HCT116 (cell line): ENCODE measurements around the gene LCAT.

Source experiments
- ATF3 ChIP-seq: IDR thresholded peaks from 2 replicates; pipeline ENCODE4 v1.6.1; 2012
- CTCF ChIP-seq, 3 experiments: fragments of 200-600 bp in 1 of 3; sonication (generic) in 1 of 3; IDR thresholded peaks in 2 of 3; conservative IDR thresholded peaks in 1 of 3; 2 replicates each; pipeline ENCODE4 v1.5.1; 2012 to 2017; ENCODE audit warnings: low read depth in 2 of 3, low read length in 2 of 3, antibody characterized with exemption in 1 of 3, borderline replicate concordance in 1 of 3, control low read depth in 1 of 3, mild to moderate bottlenecking in 1 of 3, mixed read lengths in 1 of 3, mixed run types in 1 of 3, moderate library complexity in 1 of 3; ENCODE audit not compliant: insufficient read depth in 1 of 3
- EZH2 ChIP-seq: fragments of 200-600 bp; sonication (generic); IDR thresholded peaks from 2 replicates; pipeline ENCODE4 v1.6.1; 2017; ENCODE audit warnings: antibody characterized with exemption, mixed run types
- POLR2A ChIP-seq: IDR thresholded peaks from 2 replicates; pipeline ENCODE4 v1.7.0; 2011; ENCODE audit warnings: borderline replicate concordance; ENCODE audit not compliant: insufficient read depth, insufficient read length; ENCODE audit errors: extremely low read depth
- POLR2AphosphoS5 ChIP-seq: IDR thresholded peaks from 2 replicates; pipeline ENCODE4 v1.6.1; 2011; ENCODE audit warnings: mild to moderate bottlenecking, low read depth, low read length, moderate library complexity
- RAD21 ChIP-seq: IDR thresholded peaks from 2 replicates; pipeline ENCODE4 v1.6.1; 2012; ENCODE audit warnings: low read depth, mild to moderate bottlenecking
- REST ChIP-seq: IDR thresholded peaks from 2 replicates; pipeline ENCODE4 v1.6.1; 2012; ENCODE audit warnings: low read depth
- ZBTB33 ChIP-seq: IDR thresholded peaks from 2 replicates; pipeline ENCODE4 v1.6.1; 2011; ENCODE audit warnings: mild to moderate bottlenecking, low read length, moderate library complexity; ENCODE audit not compliant: insufficient replicate concordance; ENCODE audit errors: extremely low read depth

- no peak for TF ChIP-seq CTCF (IDR thresholded peaks at IDR 0.05 in 2 of 3, conservative IDR thresholded peaks at IDR 0.05 in 1 of 3; ENCODE audit: borderline replicate concordance in 1 of 3, insufficient read depth in 1 of 3, low read depth in 2 of 3, low read length in 2 of 3)
- no peak for TF ChIP-seq POLR2A
- no peak for TF ChIP-seq EZH2
- no peak for TF ChIP-seq ZBTB33
- TF ChIP-seq POLR2AphosphoS5: no peak
- no peak for TF ChIP-seq REST
- no peak for TF ChIP-seq RAD21
- no peak for TF ChIP-seq ATF3
Observed at GRCh38 chr16:67949645-67950044, 5.7 kb upstream of the LCAT start.
